M059J (cell line): ENCODE measurements around the gene CCDC171. TPM values are rescaled to one million over a fixed set of nuclear protein-coding genes. Genes with fewer than 3 reads are reported as not detected.

Experiments used
- DNase-seq: peaks from one replicate; pipeline ENCODE4 v3.0.0-alpha.2; 2012; ENCODE audit warnings: low read depth
- total RNA-seq: library from RNA; depleted of rRNA; stranded (reverse); fragments of >200 nt; shearing (Covaris generic); gene quantifications from 2 replicates; pipeline ENCODE4 v1.2.3, GENCODE V29; 2014; rRNA removed

Gene CCDC171
- total RNA-seq, 1 experiment from 2014 or later = 1.8 TPM

- DNase-seq = no peak
Observed at GRCh38 chr9:16000811-16001210, 448.0 kb downstream of the CCDC171 start.

- DNase-seq = peak; percentile 64
Observed at GRCh38 chr9:16001856-16002255, 449.0 kb downstream of the CCDC171 start.

DNA sequence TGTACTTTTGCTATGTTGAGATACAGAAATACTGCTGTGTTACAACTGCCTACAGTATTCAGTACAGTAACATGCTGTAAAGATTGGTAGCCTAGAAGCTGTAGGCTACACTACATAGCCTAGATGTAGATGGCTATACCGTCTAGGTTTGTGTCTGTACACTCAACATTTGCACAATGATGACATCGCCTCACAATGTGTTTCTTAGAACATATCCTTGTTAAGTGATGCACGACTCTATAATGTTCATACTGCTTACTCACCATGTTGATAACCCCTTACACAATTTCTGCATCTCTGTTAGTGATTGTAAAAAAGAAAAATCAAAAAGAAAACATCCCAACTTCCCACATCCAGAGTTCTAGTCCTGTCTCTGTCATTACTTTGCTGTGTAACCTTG lies 450.0 kb downstream of the CCDC171 start:
- no peak for DNase-seq

DNA sequence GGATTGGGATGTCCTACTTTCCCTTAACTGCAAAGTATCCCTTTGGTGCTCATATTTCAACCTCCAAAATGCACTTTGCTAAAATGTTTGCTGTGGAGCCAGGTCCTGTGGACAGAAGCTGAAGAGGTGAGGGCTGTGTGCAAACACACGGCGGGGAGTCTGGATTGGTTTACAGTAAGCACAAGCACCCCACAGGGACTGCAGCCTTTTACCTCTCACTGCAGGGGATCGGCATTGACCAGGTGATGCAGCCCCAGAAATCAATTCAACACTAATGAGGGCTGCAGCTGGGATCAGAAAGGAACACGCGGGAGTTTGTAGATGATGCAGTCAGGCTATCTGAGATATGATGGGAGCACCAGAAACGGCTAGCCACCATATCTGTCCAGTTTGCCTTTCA lies 450.9 kb downstream of the CCDC171 start:
- no peak for DNase-seq

DNA sequence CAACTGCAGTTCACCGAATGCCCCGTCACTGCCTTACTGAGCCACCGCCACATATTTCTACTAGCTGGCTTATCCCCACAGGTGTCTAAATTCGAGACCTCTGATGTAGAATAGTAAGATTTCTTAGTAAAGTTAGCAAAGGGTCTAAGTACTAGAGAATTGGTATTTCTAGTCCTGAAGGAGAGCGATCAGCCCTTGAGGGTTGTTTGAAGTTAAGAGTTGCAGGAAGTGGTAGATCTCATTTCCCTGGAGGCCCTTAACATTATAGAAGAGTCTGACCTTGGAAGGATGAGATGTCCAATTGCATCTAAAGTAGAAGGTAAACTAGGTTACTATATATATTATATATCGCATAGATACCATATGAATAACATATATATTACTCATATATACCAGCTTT lies 451.8 kb downstream of the CCDC171 start:
- no peak for DNase-seq

- DNase-seq = no peak
Observed at GRCh38 chr9:16010221-16010620, 457.4 kb downstream of the CCDC171 start.

DNA sequence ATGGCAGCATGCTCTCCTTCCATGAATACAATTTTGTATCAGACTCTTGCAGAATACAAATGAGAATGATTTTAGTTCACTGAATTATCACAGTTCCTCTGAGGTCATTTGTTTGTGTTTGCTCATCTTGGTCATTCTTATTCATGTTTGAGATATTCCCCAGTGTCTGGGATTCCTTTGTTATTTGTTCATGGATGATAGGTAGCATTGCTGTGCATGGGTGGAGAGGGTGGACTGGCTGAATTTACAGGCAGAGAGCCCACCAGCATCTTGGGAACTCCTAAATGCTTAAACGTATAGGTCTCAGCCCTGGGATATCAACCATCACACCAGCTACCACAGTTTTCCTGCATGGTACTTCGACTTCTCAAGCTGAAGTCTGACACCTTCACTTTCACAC lies 459.8 kb downstream of the CCDC171 start:
- DNase-seq = peak; percentile 66

- DNase-seq = peak; percentile 18
Observed at GRCh38 chr9:16013366-16013765, 460.5 kb downstream of the CCDC171 start.

DNA sequence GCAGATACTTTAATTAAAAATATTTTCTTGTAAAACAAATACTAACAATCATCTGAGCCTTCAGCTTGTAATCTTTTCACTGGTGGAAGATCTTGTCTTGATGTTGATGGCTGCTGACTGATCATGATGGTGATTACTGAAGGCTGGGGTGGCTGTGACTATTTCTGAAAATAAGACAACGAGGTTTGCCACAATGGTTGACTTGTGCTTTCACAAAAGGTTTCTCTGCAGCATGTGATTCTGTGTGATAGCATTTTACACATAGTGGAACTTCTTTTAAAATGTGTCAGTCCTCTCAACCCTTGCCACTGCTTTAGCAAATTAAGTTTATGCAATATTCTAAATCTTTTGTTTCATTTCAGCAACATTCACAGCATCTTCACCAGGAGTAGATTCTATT lies 461.0 kb downstream of the CCDC171 start:
- peak; percentile 13 for DNase-seq

GRCh38 chr9:16022228-16022627 lies 469.4 kb downstream of the CCDC171 start:
- DNase-seq = no peak

- DNase-seq = peak; percentile 92
Observed at GRCh38 chr9:16023446-16023845, 470.6 kb downstream of the CCDC171 start.

Other genes with a start within 250 kb of the CCDC171 start
- 5.8 and 7.5 TPM in 2 replicates for gene TTC39B, start 245.8 kb upstream of the CCDC171 start, total RNA-seq
- gene SNAPC3, start 130.2 kb upstream of the CCDC171 start, total RNA-seq = 30.7 and 45.6 TPM in 2 replicates
- 114 and 126 TPM in 2 replicates for gene PSIP1, start 42.1 kb upstream of the CCDC171 start, total RNA-seq